CD1c-positive myeloid dendritic cell (primary cell): ENCODE results near the gene PPL.
"Not testable (repeated sequence)": the region's sequence is repeated elsewhere in the genome, so short reads cannot be mapped to it uniquely, and the experiment has no call there.

Experiments
- DNase-seq: peaks from one replicate; pipeline ENCODE4 v3.0.0-alpha.2; 2016; ENCODE audit errors: extremely low spot score

PPL gene

DNA sequence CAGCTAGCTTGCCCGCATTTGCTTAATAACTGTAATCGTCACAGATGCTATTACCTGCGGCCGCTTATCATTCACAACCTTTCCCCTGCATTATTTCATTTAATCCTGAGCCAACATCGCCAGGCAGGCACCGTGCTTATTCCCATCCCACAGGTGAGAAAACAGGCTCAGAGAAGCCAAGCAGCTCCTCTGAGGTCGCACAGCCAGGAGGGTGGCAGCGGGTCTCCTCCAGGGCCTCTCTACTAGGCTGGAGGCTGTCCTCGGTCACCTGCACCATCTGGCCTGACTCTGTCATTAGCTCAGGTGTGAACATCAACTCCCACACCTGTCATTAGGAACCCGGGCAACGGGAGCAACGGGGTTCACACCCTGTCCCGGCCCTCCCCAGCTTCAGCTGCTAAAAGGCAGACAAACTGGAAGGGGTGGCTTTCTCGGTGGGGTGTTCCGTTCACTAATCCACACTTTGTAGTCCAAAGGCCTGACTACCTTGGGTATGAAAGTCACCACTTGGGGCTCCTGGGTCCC is 3.0 kb downstream of the PPL start:
- DNase-seq, result no peak

- DNase-seq, result no peak
Measured at GRCh38 chr16:4933433-4933832, 3.5 kb downstream of the PPL start.

GRCh38 chr16:4931381-4931780 is 5.6 kb downstream of the PPL start:
- no peak for DNase-seq

- not testable (repeated sequence) for DNase-seq
Measured at GRCh38 chr16:4929619-4930018, 7.3 kb downstream of the PPL start.

- no peak for DNase-seq
Measured at GRCh38 chr16:4928227-4928626, 8.7 kb downstream of the PPL start.

- DNase-seq, result no peak
Measured at GRCh38 chr16:4927661-4928060, 9.3 kb downstream of the PPL start.

DNA sequence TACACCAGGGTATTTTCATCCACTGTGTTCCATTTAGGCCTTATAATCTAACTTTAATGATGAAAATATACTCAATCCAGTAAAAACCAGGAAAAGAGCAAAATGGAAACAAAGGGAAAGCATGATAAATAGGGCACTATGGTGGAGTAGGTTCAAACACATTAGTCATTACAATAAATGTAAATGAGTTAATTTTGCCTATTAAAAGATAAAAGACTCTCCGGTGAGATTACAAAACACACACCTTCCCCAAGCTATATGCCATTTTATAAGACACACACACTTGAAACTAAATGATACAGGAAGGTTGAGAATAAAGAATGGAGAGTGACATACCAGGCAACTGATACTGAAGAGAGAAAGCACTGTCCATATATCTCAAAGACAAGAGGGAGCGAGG is 10.0 kb downstream of the PPL start:
- DNase-seq, result no peak

DNA sequence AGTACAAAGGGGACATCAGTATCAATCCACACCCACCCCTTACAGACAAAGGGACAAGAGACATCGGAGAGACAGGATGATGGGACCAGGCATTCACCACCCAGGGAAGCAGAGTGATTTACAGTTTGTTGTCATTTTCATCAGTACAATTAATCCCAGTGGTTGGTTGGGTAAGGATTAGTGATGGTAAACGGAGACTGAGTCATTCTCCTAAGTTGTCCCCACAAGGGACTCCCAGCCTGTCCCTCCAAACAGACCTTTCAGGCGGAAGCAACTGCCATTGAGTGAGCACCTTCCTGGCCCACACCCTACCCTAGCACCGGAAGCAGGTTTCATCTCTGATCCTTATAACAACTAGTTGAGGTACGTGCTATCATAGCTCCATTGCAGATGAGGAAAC is 11.2 kb downstream of the PPL start:
- DNase-seq, result no peak

- no peak for DNase-seq
Measured at GRCh38 chr16:4925293-4925607, 11.7 kb downstream of the PPL start.

- no peak for DNase-seq
Measured at GRCh38 chr16:4924593-4925292, 12.2 kb downstream of the PPL start.

DNA sequence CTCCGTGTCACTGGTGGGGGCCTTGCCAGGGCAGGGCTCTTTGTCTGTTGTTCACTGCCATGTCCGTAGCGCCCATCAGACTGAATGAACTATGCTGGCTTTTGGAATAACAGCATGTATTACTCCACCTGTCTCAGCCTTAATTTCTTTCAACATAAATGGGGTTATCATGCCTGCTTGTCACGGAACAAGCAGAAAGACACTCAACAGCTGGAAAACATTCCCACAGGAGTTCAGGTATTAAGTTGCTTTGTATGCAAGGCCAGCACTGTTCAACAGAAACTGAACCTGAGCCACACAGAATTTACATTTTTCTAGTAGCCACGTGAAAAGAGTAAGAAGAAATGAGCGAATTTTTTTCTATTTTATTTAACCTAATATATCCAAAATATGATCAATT is 13.1 kb downstream of the PPL start:
- no peak for DNase-seq

GRCh38 chr16:4922721-4923342 is 14.1 kb downstream of the PPL start:
- DNase-seq, result no peak

DNA sequence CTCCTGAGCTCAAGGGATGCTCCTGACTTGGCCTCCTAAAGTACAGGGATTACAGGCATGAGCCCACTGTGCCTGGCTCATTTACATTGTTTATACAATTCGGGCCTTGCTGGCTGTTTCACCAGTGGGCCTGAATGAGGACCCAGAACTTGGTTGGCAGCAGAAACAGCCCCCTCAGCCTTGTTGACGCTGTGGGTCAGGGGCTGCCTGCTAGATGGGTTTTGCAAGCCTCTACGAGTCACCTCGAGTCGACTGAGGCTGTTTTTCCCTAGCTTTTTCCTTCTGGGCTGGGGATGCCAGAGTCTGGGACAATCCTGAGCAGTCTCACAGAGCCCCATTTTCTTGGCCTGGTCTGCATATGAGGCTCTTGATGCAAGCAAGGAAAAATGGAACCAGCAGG is 16.1 kb downstream of the PPL start:
- no peak for DNase-seq

DNA sequence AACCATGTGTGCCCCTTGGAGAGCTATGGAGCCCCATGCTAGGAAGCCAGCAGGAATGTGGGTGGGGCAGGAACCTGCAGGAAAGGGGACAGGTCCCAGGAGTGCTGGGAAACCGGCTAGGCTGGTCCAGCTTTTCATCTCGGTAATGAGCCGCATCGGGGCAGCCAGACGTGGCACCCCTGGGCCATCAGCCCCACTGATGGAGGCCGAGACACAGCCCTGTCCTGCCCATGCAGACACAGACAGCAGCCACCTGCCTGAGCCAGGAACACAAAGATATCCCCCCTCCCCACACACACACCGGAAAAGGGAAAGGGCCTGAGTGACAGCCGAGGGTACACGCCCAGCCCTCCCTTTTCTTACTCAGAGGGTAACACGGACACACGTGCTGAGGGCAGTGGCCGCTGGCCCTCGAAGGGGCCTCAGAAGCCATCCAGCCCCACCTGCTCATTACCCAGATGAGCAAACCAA is 18.1 kb downstream of the PPL start:
- DNase-seq, result no peak

DNA sequence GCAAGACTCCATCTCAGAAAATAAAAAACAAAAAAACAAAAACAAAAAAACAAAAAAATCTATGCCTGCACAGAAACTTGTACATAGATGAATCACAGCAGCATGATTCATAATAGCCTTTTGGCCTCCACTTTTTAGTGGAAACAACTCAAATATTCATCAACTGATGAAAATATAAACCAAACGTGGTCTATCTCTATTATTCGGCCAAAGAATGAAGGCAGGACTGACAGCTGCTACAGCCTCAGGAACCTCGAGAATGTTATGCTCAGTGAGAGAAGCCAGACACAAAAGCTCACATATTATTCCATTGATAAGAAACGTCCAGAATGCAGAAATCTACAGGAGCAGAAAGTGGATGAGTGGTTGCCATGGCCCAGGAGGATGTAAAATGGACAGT is 19.8 kb downstream of the PPL start:
- DNase-seq, result no peak

GRCh38 chr16:4915226-4915761 is 21.7 kb downstream of the PPL start:
- DNase-seq, result no peak

DNA sequence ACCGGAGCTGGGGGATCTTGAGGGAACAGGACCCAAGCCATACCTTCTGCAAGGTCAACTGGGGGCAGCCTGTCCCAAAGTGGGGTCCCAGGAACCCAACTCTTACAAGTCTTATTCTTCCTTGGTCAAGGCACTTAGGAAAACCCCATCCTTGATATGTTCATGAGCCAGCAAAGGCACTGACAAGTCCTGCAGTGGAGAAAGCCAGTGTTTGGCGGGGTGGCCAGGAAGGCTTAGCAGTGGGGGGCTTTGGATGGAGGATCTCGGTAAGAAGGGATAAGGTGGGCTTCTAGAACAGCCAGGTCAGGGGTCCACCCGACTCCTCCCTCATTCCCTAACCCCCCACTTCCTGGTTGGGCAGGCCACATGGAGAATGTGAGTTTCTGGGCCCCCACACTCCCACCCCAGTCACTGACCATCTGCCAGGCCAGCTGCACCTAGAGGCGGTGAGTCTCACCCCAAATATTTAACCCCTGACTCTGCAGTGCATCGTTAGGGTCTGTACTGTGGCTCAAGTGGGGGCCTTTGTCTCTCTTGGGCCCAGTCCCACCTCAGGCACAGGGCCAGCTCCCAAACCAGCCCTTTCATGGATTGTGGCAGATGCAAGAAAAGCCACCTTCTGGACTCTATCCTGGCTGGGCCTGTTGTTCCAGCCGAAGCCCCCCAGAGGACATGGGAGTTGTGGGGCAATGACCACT is 22.3 kb downstream of the PPL start:
- no peak for DNase-seq

DNA sequence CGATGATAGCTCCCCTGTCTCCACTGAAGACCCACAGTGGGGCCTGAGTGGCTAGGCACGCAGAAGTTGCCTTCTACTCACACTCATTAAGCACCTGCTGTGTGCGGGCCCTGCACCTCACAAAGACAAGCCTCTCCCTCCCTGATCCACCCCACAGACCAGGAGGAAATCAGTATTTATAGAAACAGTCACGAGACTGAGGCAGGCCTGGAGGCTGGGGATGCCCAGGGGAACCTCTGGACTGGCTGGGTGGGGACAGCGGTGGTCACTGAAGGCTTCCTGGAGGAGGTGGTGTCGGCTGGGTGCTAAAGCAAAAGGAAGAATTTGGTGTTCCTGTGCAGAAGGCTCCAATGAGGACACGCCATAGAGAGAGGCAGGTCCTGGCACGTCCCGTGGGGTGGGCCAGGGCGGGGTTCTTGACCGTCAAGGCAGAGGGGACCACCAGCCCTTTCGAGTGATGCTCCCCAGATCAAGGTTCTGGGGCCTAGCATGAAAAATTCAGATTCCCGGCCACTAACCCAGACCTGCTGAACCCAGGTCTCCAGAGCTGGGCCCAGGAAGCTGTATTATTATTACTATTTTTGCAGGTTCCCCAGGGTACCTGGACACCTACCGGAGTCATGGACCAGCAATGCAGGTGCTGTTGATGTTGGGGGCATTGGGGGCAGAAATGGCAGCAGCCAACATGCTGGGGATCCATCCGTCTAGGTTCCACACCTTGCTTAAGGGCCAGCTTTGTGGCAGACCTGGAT is 23.0 kb downstream of the PPL start:
- DNase-seq, result no peak

DNA sequence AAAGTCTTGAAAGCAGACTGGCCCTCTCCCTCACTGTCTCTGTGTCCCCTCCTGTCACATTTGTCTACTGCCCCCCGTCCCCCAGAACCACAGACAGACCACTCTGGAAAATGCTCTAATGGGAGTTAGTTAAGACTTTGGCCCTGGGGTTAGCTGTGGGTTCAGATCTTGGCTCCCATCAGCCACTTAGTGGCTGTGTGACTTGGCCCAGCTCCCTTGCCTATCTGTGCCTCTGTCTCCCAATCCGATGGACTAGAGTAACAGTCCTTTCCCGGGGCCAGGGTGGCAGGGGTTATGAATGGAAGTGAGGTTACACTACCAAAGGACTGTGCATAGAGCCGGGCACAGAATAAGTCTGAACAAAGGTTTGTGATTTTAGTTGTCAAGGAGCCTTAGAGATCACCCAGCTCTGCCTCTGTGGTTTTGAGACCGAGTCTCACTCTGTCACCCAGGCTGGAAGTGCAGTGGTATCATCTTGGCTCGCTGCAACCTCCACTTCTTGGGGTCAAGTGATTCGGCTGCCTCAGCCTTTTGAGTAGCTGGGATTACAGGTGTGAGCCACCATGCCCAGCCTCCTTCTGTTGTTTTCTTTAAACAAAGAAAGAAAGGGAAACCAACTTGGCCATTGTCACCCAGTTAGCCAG is 23.7 kb downstream of the PPL start:
- no peak for DNase-seq

DNA sequence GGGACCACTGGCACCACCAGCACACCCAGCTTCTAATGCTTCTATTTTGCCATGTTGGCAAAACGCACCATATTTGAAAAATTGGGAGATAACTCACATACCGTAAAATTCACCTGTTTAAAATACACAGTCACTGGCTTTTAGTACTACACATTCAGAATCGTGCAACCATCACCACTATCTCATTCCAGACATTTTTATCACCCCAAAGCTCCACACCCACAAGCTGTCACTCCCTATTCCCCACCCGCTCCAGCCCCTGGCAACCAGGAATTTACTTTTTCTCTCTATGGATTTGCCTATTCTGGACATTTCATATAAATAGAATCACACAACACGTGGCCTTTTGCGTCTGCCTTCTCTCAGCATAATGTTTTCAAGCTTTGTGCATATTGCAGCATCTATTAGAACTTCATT is 25.0 kb downstream of the PPL start:
- DNase-seq, result no peak

DNA sequence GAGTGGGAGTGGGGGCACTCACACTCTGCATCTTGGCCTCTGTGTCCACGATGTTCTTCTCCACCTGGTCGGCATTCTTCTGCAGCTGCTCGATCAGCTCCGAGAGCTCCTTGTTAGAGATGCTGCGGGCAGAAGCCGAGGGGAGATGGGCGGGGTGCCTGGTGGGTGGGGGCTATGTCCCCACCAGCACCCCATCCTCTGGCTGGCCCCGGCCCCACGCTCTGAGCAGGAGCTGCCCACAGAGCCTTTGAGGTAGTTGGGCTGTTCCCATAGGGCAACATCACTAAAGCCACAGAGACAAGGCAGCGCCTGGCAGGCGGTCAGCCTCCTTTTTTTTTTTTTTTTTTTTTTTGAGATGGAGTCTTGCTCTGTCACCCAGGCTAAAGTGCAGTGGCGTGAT is 26.1 kb downstream of the PPL start:
- DNase-seq, result no peak

- DNase-seq, result no peak
Measured at GRCh38 chr16:4909825-4910224, 27.1 kb downstream of the PPL start.
